Endothelial cell of umbilical vein (primary cell): ENCODE data around the gene MT2A. TPM values are rescaled to one million over a fixed set of nuclear protein-coding genes. Genes with fewer than 3 reads are reported as not detected.

Source experiments
- BruUV-seq: library from RNA; stranded (reverse); fragments of 400-500 nt; replicated peaks from 2 replicates; lab custom pipeline; 2021; lab: Mats Ljungman, UMichigan
- CTCF ChIA-PET: fragments of 300-600, 350-600 bp; sonication (Branson Sonifier 250); formaldehyde crosslinking; loops from one replicate; lab custom pipeline; 2021; ENCODE audit warnings: antibody characterized with exemption, inconsistent platforms; lab: Charles Lee
- POLR2A ChIA-PET: fragments of 300-600, 350-600 bp; sonication (Branson Sonifier 250); formaldehyde crosslinking; loops from one replicate; lab custom pipeline; 2021; ENCODE audit warnings: antibody characterized with exemption, inconsistent platforms; lab: Charles Lee
- DNase-seq: peaks from one replicate; pipeline ENCODE4 v3.0.0-alpha.2; 2011; ENCODE audit warnings: low read depth, low spot score
- FAIRE-seq: peaks from 2 replicates; lab custom pipeline; 2011; peaks lifted over from hg19 to GRCh38; lab: Jason Lieb, UNC
- H2AFZ ChIP-seq: 2 replicates; pipeline ENCODE4 v1.6.0; 2012; ENCODE audit warnings: low read depth, low read length, control low read depth, inconsistent platforms
- H3K27ac ChIP-seq: 2 replicates; pipeline ENCODE4 v1.5.1; 2011; ENCODE audit warnings: low read depth, mild to moderate bottlenecking, control low read depth, low read length, moderate library complexity; ENCODE audit not compliant: insufficient read depth
- H3K27me3 ChIP-seq, 2 experiments: 2 replicates each; pipeline versions ENCODE4 v1.6.0 to v1.6.1; 2011; ENCODE audit warnings: low read length in 2 of 2, mixed read lengths in 1 of 2; ENCODE audit not compliant: control insufficient read depth in 2 of 2, insufficient read depth in 2 of 2
- H3K36me3 ChIP-seq, 2 experiments: 2 replicates in 1 of 2; 3 replicates in 1 of 2; pipeline ENCODE4 v1.5.1; 2011; ENCODE audit warnings: low read length in 2 of 2, mild to moderate bottlenecking in 1 of 2, moderate library complexity in 1 of 2; ENCODE audit not compliant: control insufficient read depth in 2 of 2, insufficient read depth in 2 of 2; ENCODE audit errors: extremely low read depth in 1 of 2
- H3K4me1 ChIP-seq: 3 replicates; pipeline ENCODE4 v1.5.1; 2011; ENCODE audit warnings: mild to moderate bottlenecking, low read length; ENCODE audit not compliant: control insufficient read depth, insufficient read depth; ENCODE audit errors: extremely low read depth
- H3K4me2 ChIP-seq: 2 replicates; pipeline ENCODE4 v1.6.1; 2011; ENCODE audit warnings: low read length, control low read depth, mixed read lengths; ENCODE audit not compliant: insufficient read depth
- H3K4me3 ChIP-seq, 3 experiments: fragments of 200-600 bp in 1 of 3; sonication (generic), shearing (Covaris generic) in 1 of 3; replicated peaks in 1 of 3; 2 replicates each; pipeline ENCODE4 v1.5.1; 2011 to 2016; ENCODE audit warnings: control low read depth in 3 of 3, low read length in 3 of 3, mild to moderate bottlenecking in 2 of 3, inconsistent platforms in 1 of 3, low read depth in 1 of 3, moderate library complexity in 1 of 3; ENCODE audit not compliant: insufficient read depth in 1 of 3
- H3K79me2 ChIP-seq: 2 replicates; pipeline ENCODE4 v1.6.0; 2012; ENCODE audit warnings: low read length, inconsistent platforms; ENCODE audit not compliant: control insufficient read depth, insufficient read depth
- H3K9ac ChIP-seq: replicated peaks from 2 replicates; pipeline ENCODE3; 2011; ENCODE audit warnings: low read length, control low read depth; ENCODE audit not compliant: insufficient read depth; ENCODE audit errors: extremely low read depth
- H3K9me1 ChIP-seq: replicated peaks from 3 replicates; pipeline ENCODE4 v1.6.0; 2011; ENCODE audit warnings: mild to moderate bottlenecking, low read length; ENCODE audit not compliant: control insufficient read depth, insufficient read depth; ENCODE audit errors: extremely low read depth
- H3K9me3 ChIP-seq: replicated peaks from 2 replicates; pipeline ENCODE4 v1.5.1; 2012; ENCODE audit warnings: low read length, inconsistent platforms; ENCODE audit not compliant: control insufficient read depth, insufficient read depth
- H4K20me1 ChIP-seq: replicated peaks from 2 replicates; pipeline ENCODE3; 2011; ENCODE audit warnings: mild to moderate bottlenecking, low read length; ENCODE audit not compliant: control insufficient read depth, insufficient read depth; ENCODE audit errors: extremely low read depth
- EZH2 ChIP-seq: IDR thresholded peaks from 2 replicates; pipeline ENCODE4 v1.6.1; 2012; ENCODE audit warnings: borderline replicate concordance, low read depth, mild to moderate bottlenecking, moderate library complexity, low read length, inconsistent platforms; ENCODE audit not compliant: severe bottlenecking
- FOS ChIP-seq: IDR thresholded peaks from 2 replicates; pipeline ENCODE4 v1.6.1; 2011; ENCODE audit warnings: mild to moderate bottlenecking, low read length, moderate library complexity, borderline replicate concordance; ENCODE audit not compliant: insufficient read depth
- GATA2 ChIP-seq: IDR thresholded peaks from 2 replicates; pipeline ENCODE4 v1.7.0; 2011; ENCODE audit warnings: low read depth, mild to moderate bottlenecking, moderate library complexity, mixed read lengths, low read length; ENCODE audit not compliant: insufficient read length, insufficient read depth
- JUN ChIP-seq: IDR thresholded peaks from 2 replicates; pipeline ENCODE4 v1.6.1; 2011; ENCODE audit warnings: borderline replicate concordance, low read depth; ENCODE audit not compliant: insufficient read length, insufficient read depth
- MAX ChIP-seq: IDR thresholded peaks from 2 replicates; pipeline ENCODE4 v1.6.1; 2011; ENCODE audit not compliant: insufficient read depth, insufficient read length
- MYC ChIP-seq: IDR thresholded peaks from one replicate; pipeline ENCODE4 v1.6.1; 2011; ENCODE audit warnings: mild to moderate bottlenecking, low read depth, low read length
- POLR2A ChIP-seq: IDR thresholded peaks from 2 replicates; pipeline ENCODE4 v1.6.1; 2012; ENCODE audit warnings: low read depth, mild to moderate bottlenecking, control low read depth, low read length
- POLR2AphosphoS5 ChIP-seq: IDR thresholded peaks from 2 replicates; pipeline ENCODE4 v1.6.1; 2012; ENCODE audit warnings: low read depth, mild to moderate bottlenecking, control low read depth, low read length, moderate library complexity; ENCODE audit not compliant: insufficient read depth
- dilution Hi-C: fragments of 300-500 bp; cut with MboI; formaldehyde crosslinking; loops from one replicate; pipeline ENCODE4 v1.15.0; 2019; ENCODE audit warnings: low sequenced_read_pairs; ENCODE audit not compliant: extremely low pct_ligation_motif_present
- intact Hi-C: fragments of 100-400 bp; cut with micrococcal nuclease; formaldehyde crosslinking; loops from one replicate; pipeline ENCODE4 v1.10.0; 2022
- polyA plus RNA-seq, 4 experiments: library from polyadenylated mRNA; depleted of rRNA in 3 of 4; stranded (reverse) in 3 of 4; unstranded in 1 of 4; fragments of >200 nt; gene quantifications; 2 replicates each; pipeline versions ENCODE4 v1.2.1 to v1.2.3, GENCODE V29; 2011 to 2012; ENCODE audit warnings: missing spikeins in 1 of 4
- total RNA-seq: library from RNA; stranded (reverse); gene quantifications from 2 replicates; pipeline ENCODE4 v1.2.3, GENCODE V29; 2021
- TF ChIP-seq, protein P1 (sequence below), 2 donors: IDR thresholded peaks; 1 replicate in 1 of 2; 2 replicates in 1 of 2; pipeline ENCODE4 v1.5.1; 2011; ENCODE audit warnings: low read length in 2 of 2, mild to moderate bottlenecking in 2 of 2, moderate library complexity in 2 of 2, control low read depth in 1 of 2, inconsistent platforms in 1 of 2, low read depth in 1 of 2; ENCODE audit not compliant: insufficient read depth in 1 of 2; ENCODE audit errors: extremely low read depth in 1 of 2

MT2A gene
- total and polyA plus RNA-seq, 2 donors (not counting 3 experiments of a cell fraction or from before 2014, with no cell fraction given), result 276 to 1,337 TPM

DNA sequence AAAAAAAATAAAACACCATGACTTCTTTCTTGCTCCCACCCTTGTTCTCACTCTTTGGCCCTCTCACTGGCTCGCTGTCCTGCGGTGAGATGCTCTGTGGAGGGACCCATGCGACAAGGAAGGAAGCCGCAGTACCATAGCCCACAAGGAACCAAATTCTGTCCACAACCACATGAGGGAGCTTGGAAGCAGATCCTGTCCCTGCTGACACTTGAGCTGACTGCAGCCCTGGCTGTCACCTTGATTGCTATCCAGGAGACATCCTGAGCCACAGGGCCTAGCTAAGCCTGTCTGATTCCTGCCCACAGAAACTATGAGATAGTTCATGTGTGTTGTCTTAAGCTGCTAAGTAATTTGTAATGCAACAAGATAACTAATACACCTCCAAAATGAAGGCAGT, 4.8 kb upstream of the MT2A start:
- TF ChIP-seq GATA2 (no peak), MAX (no peak)
- TF ChIP-seq, protein P1, sequence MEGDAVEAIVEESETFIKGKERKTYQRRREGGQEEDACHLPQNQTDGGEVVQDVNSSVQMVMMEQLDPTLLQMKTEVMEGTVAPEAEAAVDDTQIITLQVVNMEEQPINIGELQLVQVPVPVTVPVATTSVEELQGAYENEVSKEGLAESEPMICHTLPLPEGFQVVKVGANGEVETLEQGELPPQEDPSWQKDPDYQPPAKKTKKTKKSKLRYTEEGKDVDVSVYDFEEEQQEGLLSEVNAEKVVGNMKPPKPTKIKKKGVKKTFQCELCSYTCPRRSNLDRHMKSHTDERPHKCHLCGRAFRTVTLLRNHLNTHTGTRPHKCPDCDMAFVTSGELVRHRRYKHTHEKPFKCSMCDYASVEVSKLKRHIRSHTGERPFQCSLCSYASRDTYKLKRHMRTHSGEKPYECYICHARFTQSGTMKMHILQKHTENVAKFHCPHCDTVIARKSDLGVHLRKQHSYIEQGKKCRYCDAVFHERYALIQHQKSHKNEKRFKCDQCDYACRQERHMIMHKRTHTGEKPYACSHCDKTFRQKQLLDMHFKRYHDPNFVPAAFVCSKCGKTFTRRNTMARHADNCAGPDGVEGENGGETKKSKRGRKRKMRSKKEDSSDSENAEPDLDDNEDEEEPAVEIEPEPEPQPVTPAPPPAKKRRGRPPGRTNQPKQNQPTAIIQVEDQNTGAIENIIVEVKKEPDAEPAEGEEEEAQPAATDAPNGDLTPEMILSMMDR (IDR thresholded peaks at IDR 0.05; ENCODE audit: extremely low read depth in 1 of 2, insufficient read depth in 1 of 2, low read depth in 1 of 2, low read length in 2 of 2), result peak; percentile 31 to 53
- H2AFZ ChIP-seq, result no peak overlapping the region
- H4K20me1 ChIP-seq, result no peaks in the 10 kb centered on the region
- CTCF ChIA-PET, result interaction anchor here (0.6 to 7.8 kb wide), 30 partner anchors 9 to 190 kb away, joined by 3 to 118 read pairs (median 5); partner anchors contain the start of genes MT1A, MT1E, MT1M and MT1X
- no peaks in the 10 kb centered on the region for H3K27me3 ChIP-seq
- no peak overlapping the region for H3K4me3 ChIP-seq
- no peak overlapping the region for H3K27ac ChIP-seq
- no peaks in the 10 kb centered on the region for H3K36me3 ChIP-seq
- intact Hi-C loops, result loop anchor here (1.0 kb wide), 1 partner anchor 99 kb away; no protein-coding TSS in a partner anchor
- no peaks in the 10 kb centered on the region for H3K9me1 ChIP-seq
- POLR2A ChIA-PET, result no interaction called here
- peaks cover 28% of the 10 kb centered on the region for H3K4me1 ChIP-seq
- peaks cover 2% of the 10 kb centered on the region for H3K79me2 ChIP-seq
- H3K9ac ChIP-seq, result no peak overlapping the region
- H3K4me2 ChIP-seq, result no peak overlapping the region
- dilution Hi-C loops, result no loop called here
- no peaks in the 10 kb centered on the region for H3K9me3 ChIP-seq
- DNase-seq (peak; percentile 51), FAIRE-seq (peak; percentile 71)
- no TSS peak for BruUV-seq

DNA sequence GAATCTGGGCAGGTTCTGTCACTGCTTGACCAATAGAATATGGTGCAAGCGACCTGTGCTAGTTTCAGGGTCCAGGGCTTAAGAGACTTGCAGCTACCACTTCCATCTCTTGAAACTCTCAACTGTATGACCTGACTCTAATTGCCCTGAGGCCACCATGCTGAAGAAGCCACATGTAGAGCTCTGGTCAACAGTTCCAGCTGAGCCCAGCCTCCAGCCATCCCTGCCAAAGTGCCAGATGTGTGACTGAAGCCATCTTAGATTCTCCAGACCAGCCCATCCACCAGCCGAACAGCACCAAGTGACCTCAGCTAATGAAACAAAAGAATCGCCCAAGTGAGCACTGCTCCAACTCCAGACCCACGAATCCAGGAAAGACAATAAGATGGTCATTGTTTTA, 3.4 kb upstream of the MT2A start:
- POLR2A ChIA-PET, result interaction anchor here (3.4 kb wide), 1 partner anchor 21 kb away, joined by 20 read pairs; the partner anchor contains the start of gene MT1E
- DNase-seq (no peak), FAIRE-seq (no peak)
- Histone ChIP-seq H3K9me3 (no peaks in the 10 kb centered on the region), H3K4me3 (no peak overlapping the region), H3K4me1 (peaks cover 30% of the 10 kb centered on the region), H4K20me1 (no peaks in the 10 kb centered on the region), H3K9ac (no peak overlapping the region), H3K4me2 (no peak overlapping the region), H3K9me1 (no peaks in the 10 kb centered on the region), H2AFZ (no peak overlapping the region), H3K36me3 (no peaks in the 10 kb centered on the region), H3K79me2 (peaks cover 10% of the 10 kb centered on the region), H3K27me3 (no peaks in the 10 kb centered on the region), H3K27ac (peak overlapping the region; percentile 99)
- dilution Hi-C loops (no loop called here), intact Hi-C loops (no loop called here)
- CTCF ChIA-PET, result interaction anchor here (1.5 to 7.8 kb wide), 5 partner anchors 13 to 97 kb away, joined by 4 to 118 read pairs (median 14); partner anchors contain the start of gene MT1A
- TF ChIP-seq JUN, result no peak
- TF ChIP-seq FOS, result no peak
- TF ChIP-seq, protein P1 (IDR thresholded peaks at IDR 0.05; ENCODE audit: extremely low read depth in 1 of 2, insufficient read depth in 1 of 2, low read depth in 1 of 2, low read length in 2 of 2), result no peak
- TF ChIP-seq MAX, result no peak
- no peak for TF ChIP-seq MYC
- TF ChIP-seq POLR2AphosphoS5, result no peak
- no peak for TF ChIP-seq EZH2
- TF ChIP-seq GATA2, result no peak
- no peak for TF ChIP-seq POLR2A
- no TSS peak for BruUV-seq
